K562 (cell line): Measurements from ENCODE around the gene PHLDA3. TPM values are rescaled to one million over a fixed set of nuclear protein-coding genes. Genes with fewer than 3 reads are reported as not detected.

Experiments
- ATAC-seq: fragments of 200-7000 bp; cut with Tn5 transposase; 3 replicates; pipeline ENCODE4 v1.9.1; 2020; ENCODE audit warnings: moderate library complexity
- BruUV-seq: library from RNA; stranded (reverse); fragments of 400-500 nt; replicated peaks from 2 replicates; lab custom pipeline; 2021; lab: Mats Ljungman, UMichigan
- CTCF ChIA-PET: fragments of 300-600 bp; formaldehyde crosslinking; extraction: SDS; loops from one replicate; lab custom pipeline; 2021; ENCODE audit warnings: low intra/inter-chr PET ratio; lab: Yijun Ruan, JAX
- POLR2A ChIA-PET: fragments of 300-600, 350-650 bp; sonication (Branson Sonifier 250); formaldehyde crosslinking; extraction: SDS; loops from one replicate; lab custom pipeline; 2021; ENCODE audit warnings: antibody characterized with exemption, inconsistent platforms; lab: Yijun Ruan, JAX
- DNase-seq, 4 experiments: peaks; one replicate each; pipeline versions ENCODE4 v3.0.0 to v3.0.0-alpha.2; 2011 to 2018; ENCODE audit warnings: low spot score in 3 of 4, mixed read lengths in 3 of 4; ENCODE audit errors: extremely low read depth in 1 of 4
- FAIRE-seq: peaks from 2 replicates; lab custom pipeline; 2011; peaks lifted over from hg19 to GRCh38; lab: Jason Lieb, UNC
- H2AFZ ChIP-seq: 2 replicates; pipeline ENCODE4 v1.6.0; 2011; ENCODE audit warnings: low read depth, low read length, control low read depth, inconsistent platforms
- H3K27ac ChIP-seq: fragments of 200-600 bp; 3 replicates; pipeline ENCODE4 v1.8.0; 2011; ENCODE audit warnings: low read depth, mild to moderate bottlenecking, control low read depth, inconsistent platforms, low read length, moderate library complexity, mixed read lengths; ENCODE audit errors: extremely low read depth
- H3K27me3 ChIP-seq, 2 experiments: fragments of 300-600 bp in 1 of 2; 2 replicates in 1 of 2; 3 replicates in 1 of 2; pipeline versions ENCODE4 v1.6.0 to v1.8.0; 2011; ENCODE audit warnings: inconsistent platforms in 2 of 2, low read length in 2 of 2, mild to moderate bottlenecking in 1 of 2, mixed read lengths in 1 of 2, moderate library complexity in 1 of 2; ENCODE audit not compliant: control insufficient read depth in 2 of 2, insufficient read depth in 2 of 2
- H3K36me3 ChIP-seq: fragments of 300-600 bp; 3 replicates; pipeline ENCODE4 v1.8.0; 2011; ENCODE audit warnings: mild to moderate bottlenecking, low read length, inconsistent platforms; ENCODE audit not compliant: control insufficient read depth, insufficient read depth
- H3K4me1 ChIP-seq, 2 experiments: fragments of 200-600 bp in 1 of 2; replicated peaks in 1 of 2; 2 replicates in 1 of 2; 3 replicates in 1 of 2; pipeline versions ENCODE4 v1.5.1 to v1.8.0; 2011; ENCODE audit warnings: inconsistent platforms in 2 of 2, low read length in 2 of 2, mild to moderate bottlenecking in 1 of 2, mixed read lengths in 1 of 2, moderate library complexity in 1 of 2; ENCODE audit not compliant: control insufficient read depth in 2 of 2, insufficient read depth in 2 of 2
- H3K4me2 ChIP-seq: 2 replicates; pipeline ENCODE4 v1.6.1; 2011; ENCODE audit warnings: low read length, control low read depth, inconsistent platforms, mixed read lengths; ENCODE audit not compliant: insufficient read depth
- H3K4me3 ChIP-seq: fragments of 200-600 bp; sonication (generic), shearing (Covaris generic); 2 replicates; pipeline ENCODE4 v1.5.1; 2016; ENCODE audit warnings: control low read depth, inconsistent platforms
- H3K79me2 ChIP-seq: fragments of 200-600 bp; 3 replicates; pipeline ENCODE4 v1.8.0; 2011; ENCODE audit warnings: low read length, inconsistent platforms; ENCODE audit not compliant: control insufficient read depth, insufficient read depth
- H3K9ac ChIP-seq, 2 experiments: 2 replicates each; pipeline versions ENCODE4 v1.6.0 to v1.6.1; 2011; ENCODE audit warnings: low read depth in 2 of 2, low read length in 2 of 2, control low read depth in 1 of 2, inconsistent platforms in 1 of 2, mild to moderate bottlenecking in 1 of 2, mixed read lengths in 1 of 2; ENCODE audit not compliant: insufficient read depth in 1 of 2
- H3K9me1 ChIP-seq: one replicate; pipeline ENCODE4 v1.6.0; 2011; ENCODE audit warnings: inconsistent platforms, mild to moderate bottlenecking, low read length, moderate library complexity; ENCODE audit not compliant: control insufficient read depth, insufficient read depth
- H3K9me3 ChIP-seq: replicated peaks from 2 replicates; pipeline ENCODE4 v1.5.1; 2011; ENCODE audit warnings: low read depth, low read length, inconsistent platforms; ENCODE audit not compliant: control insufficient read depth, insufficient read depth
- H4K20me1 ChIP-seq: replicated peaks from 2 replicates; pipeline ENCODE4 v1.6.1; 2011; ENCODE audit warnings: low read length, inconsistent platforms, mixed read lengths; ENCODE audit not compliant: control insufficient read depth, insufficient read depth
- CGGBP1 ChIP-seq: fragments of 250-450 bp; sonication (Bioruptor Pico); IDR thresholded peaks from 2 replicates; pipeline ENCODE4 v1.9.0; 2021; ENCODE audit warnings: mild to moderate bottlenecking
- CHD1 ChIP-seq: fragments of 200-600 bp; sonication (generic); IDR thresholded peaks from one replicate; pipeline ENCODE4 v1.6.1; 2012; ENCODE audit warnings: mild to moderate bottlenecking, moderate library complexity, low read length, inconsistent platforms
- EWSR1 ChIP-seq: fragments of 450-650 bp; IDR thresholded peaks from 2 replicates; pipeline ENCODE4 v1.6.1; 2018; ENCODE audit warnings: borderline replicate concordance, mild to moderate bottlenecking, low read depth, moderate library complexity; ENCODE audit not compliant: partially characterized antibody
- FOXA1 ChIP-seq: fragments of 450-650 bp; IDR thresholded peaks from 2 replicates; pipeline ENCODE4 v1.6.1; 2016; ENCODE audit warnings: mild to moderate bottlenecking, borderline replicate concordance
- FOXA3 ChIP-seq, 2 experiments: fragments of 450-650 bp in 1 of 2; sonication (generic) in 1 of 2; formaldehyde crosslinking; IDR thresholded peaks in 1 of 2; conservative IDR thresholded peaks in 1 of 2; 2 replicates each; pipeline versions ENCODE4 v1.4.0 to v1.8.0; 2020 to 2022; ENCODE audit warnings: mild to moderate bottlenecking in 2 of 2, missing genetic modification reagents in 1 of 2
- FOXJ3 ChIP-seq: sonication (generic); formaldehyde crosslinking; IDR thresholded peaks from 2 replicates; pipeline ENCODE4 v1.4.0; 2020; ENCODE audit warnings: mild to moderate bottlenecking, missing genetic modification reagents
- JUND ChIP-seq, 2 experiments: IDR thresholded peaks; 2 replicates in 1 of 2; 3 replicates in 1 of 2; pipeline ENCODE4 v1.6.1; 2011; ENCODE audit warnings: borderline replicate concordance in 2 of 2, low read depth in 2 of 2, low read length in 2 of 2, improper control_type of control experiment in 1 of 2, missing biosample characterization in 1 of 2, missing genetic modification characterization in 1 of 2, missing genetic modification reagents in 1 of 2
- KDM2B ChIP-seq: fragments of 250-450 bp; sonication (Bioruptor Pico); IDR thresholded peaks from 2 replicates; pipeline ENCODE4 v1.8.0; 2021; ENCODE audit warnings: mild to moderate bottlenecking, moderate library complexity
- MAFK ChIP-seq: IDR thresholded peaks from 2 replicates; pipeline ENCODE4 v1.6.1; 2011; ENCODE audit warnings: low read length, improper control_type of control experiment
- MEIS2 ChIP-seq: fragments of 450-650 bp; IDR thresholded peaks from 2 replicates; pipeline ENCODE4 v1.6.1; 2014; ENCODE audit warnings: mild to moderate bottlenecking; ENCODE audit not compliant: partially characterized antibody
- MTF1 ChIP-seq: fragments of 250-450 bp; sonication (Bioruptor Pico); IDR thresholded peaks from 2 replicates; pipeline ENCODE4 v1.9.0; 2021; ENCODE audit warnings: moderate library complexity, mild to moderate bottlenecking, inconsistent platforms, borderline replicate concordance
- PHB ChIP-seq: fragments of 250-450 bp; sonication (Bioruptor Pico); IDR thresholded peaks from 2 replicates; pipeline ENCODE4 v1.5.0; 2021
- PHF20 ChIP-seq: fragments of 450-650 bp; IDR thresholded peaks from 2 replicates; pipeline ENCODE4 v1.6.1; 2018; ENCODE audit not compliant: partially characterized antibody
- RBM39 ChIP-seq: fragments of 200-400 bp; formaldehyde crosslinking; optimal IDR thresholded peaks from 2 replicates; pipeline ENCODE3; 2018; ENCODE audit warnings: low read depth, low read length
- SIRT6 ChIP-seq: IDR thresholded peaks from one replicate; pipeline ENCODE4 v1.6.1; 2012; ENCODE audit warnings: low read depth, mild to moderate bottlenecking, control low read depth, inconsistent platforms, low read length, moderate library complexity
- ZBTB7A ChIP-seq: IDR thresholded peaks from 2 replicates; pipeline ENCODE4 v1.6.1; 2011; ENCODE audit warnings: low read depth, mild to moderate bottlenecking, low read length, moderate library complexity, borderline replicate concordance; ENCODE audit not compliant: control insufficient read depth
- ZNF165 ChIP-seq: fragments of 250-450 bp; sonication (Bioruptor Pico); IDR thresholded peaks from 2 replicates; pipeline ENCODE4 v1.4.0; 2020; ENCODE audit warnings: borderline replicate concordance
- ZNF444 ChIP-seq: fragments of 250-450 bp; sonication (Bioruptor Pico); IDR thresholded peaks from 2 replicates; pipeline ENCODE4 v1.4.0; 2020; ENCODE audit warnings: mild to moderate bottlenecking, moderate library complexity
- WGBS: fragments of 100-300 bp; shearing (Covaris generic); methylation state at CpG from one replicate; pipeline ENCODE4 v1.1.6; 2016; ENCODE audit warnings: low coverage, mixed read lengths; ENCODE audit not compliant: insufficient coverage; ENCODE audit errors: missing lambda C conversion rate; 5-methylcytosine and 5-hydroxymethylcytosine counted together
- in situ Hi-C: fragments of 300-500 bp; cut with MboI; formaldehyde crosslinking; loops from 4 replicates; pipeline ENCODE4 v1.15.0; 2018; ENCODE audit warnings: inconsistent platforms, mixed read lengths
- intact Hi-C: fragments of 100-400 bp; cut with micrococcal nuclease; formaldehyde crosslinking; loops from 2 replicates; pipeline ENCODE4 v1.14.2; 2022
- polyA plus RNA-seq, 8 experiments: library from polyadenylated mRNA; depleted of rRNA in 4 of 8; stranded (reverse) in 5 of 8; unstranded in 3 of 8; fragments of >200 nt; fragmentation: Nextera tagmentation in 2 of 8; fragmentation: Illumina TruSeq in 1 of 8; extraction: Ambion mirVana in 2 of 8; extraction: Trizol in 1 of 8; gene quantifications; 2 replicates each; pipeline versions ENCODE4 v1.2.1 to v1.2.3, GENCODE V29; 2011 to 2014; ENCODE audit warnings: inconsistent platforms in 1 of 8, missing spikeins in 1 of 8
- total RNA-seq, 7 experiments: library from RNA; depleted of rRNA in 6 of 7; stranded (reverse); fragments of >200 nt in 6 of 7; fragmentation: Illumina TruSeq in 2 of 7; extraction: Trizol in 2 of 7; gene quantifications; 2 replicates each; pipeline versions ENCODE4 v1.2.1 to v1.2.3, GENCODE V29; 2011 to 2021; ENCODE audit warnings: low replicate concordance in 1 of 7
- TF ChIP-seq, protein P1 (sequence below): fragments of 150-350 bp; conservative IDR thresholded peaks from 2 replicates; pipeline ENCODE4 v1.6.1; 2014; ENCODE audit warnings: low read length

The PHLDA3 gene
- total and polyA plus RNA-seq, 9 of the 15 experiments (the other 6 are each of a cell fraction or from before 2014, with no cell fraction given): 0.11 to 0.27 TPM; not detected in 7

DNA sequence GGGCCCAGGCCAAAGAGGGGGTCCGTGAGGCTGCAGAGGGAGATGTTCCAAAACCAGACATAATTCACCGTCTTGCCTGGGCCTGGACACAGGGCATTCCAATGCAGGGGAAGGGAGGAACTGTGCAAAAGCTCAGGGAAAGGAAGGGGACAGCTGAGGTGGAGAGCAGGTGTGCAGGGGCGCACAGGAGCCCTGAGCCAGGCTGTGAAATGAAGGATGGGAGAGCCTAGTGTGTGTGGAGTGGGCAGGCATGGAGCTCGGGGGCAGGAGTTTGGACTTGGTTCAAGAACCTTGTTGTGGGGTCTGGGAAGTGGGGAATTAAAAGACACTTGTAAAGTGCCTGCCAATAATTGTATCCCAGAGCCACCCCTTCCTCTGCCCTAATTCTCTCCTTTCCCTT is 49.7 kb downstream of the PHLDA3 start:
- peaks cover 8% of the 10 kb centered on the region; the same call in 1 of the 2 replicates for H4K20me1 ChIP-seq
- in situ Hi-C loops (no loop called here), intact Hi-C loops (no loop called here)
- H2AFZ ChIP-seq: no peak overlapping the region
- no peak overlapping the region for H3K27ac ChIP-seq
- no peaks in the 10 kb centered on the region for H3K9me3 ChIP-seq
- no peak for FAIRE-seq
- ChIA-PET CTCF (no interaction called here), POLR2A (interaction anchor here (0.8 kb wide), 1 partner anchor 8 kb away, joined by 4 read pairs; no protein-coding TSS in a partner anchor)
- no TSS peak for BruUV-seq
- 0% methylated on average over 4 of the region's 4 CpGs for WGBS
- no peak for ATAC-seq
- H3K79me2 ChIP-seq: no peaks in the 10 kb centered on the region
- TF ChIP-seq PHB (CRISPR knock-in tag): no peak
- TF ChIP-seq EWSR1: no peak
- no peak for TF ChIP-seq SIRT6
- no peak for TF ChIP-seq MEIS2
- TF ChIP-seq CGGBP1 (CRISPR knock-in tag): no peak
- TF ChIP-seq FOXJ3: no peak
- TF ChIP-seq, protein P1, sequence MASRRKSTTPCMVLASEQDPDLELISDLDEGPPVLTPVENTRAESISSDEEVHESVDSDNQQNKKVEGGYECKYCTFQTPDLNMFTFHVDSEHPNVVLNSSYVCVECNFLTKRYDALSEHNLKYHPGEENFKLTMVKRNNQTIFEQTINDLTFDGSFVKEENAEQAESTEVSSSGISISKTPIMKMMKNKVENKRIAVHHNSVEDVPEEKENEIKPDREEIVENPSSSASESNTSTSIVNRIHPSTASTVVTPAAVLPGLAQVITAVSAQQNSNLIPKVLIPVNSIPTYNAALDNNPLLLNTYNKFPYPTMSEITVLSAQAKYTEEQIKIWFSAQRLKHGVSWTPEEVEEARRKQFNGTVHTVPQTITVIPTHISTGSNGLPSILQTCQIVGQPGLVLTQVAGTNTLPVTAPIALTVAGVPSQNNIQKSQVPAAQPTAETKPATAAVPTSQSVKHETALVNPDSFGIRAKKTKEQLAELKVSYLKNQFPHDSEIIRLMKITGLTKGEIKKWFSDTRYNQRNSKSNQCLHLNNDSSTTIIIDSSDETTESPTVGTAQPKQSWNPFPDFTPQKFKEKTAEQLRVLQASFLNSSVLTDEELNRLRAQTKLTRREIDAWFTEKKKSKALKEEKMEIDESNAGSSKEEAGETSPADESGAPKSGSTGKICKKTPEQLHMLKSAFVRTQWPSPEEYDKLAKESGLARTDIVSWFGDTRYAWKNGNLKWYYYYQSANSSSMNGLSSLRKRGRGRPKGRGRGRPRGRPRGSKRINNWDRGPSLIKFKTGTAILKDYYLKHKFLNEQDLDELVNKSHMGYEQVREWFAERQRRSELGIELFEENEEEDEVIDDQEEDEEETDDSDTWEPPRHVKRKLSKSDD: no peak
- TF ChIP-seq CHD1: no peak
- TF ChIP-seq JUND (IDR thresholded peaks at IDR 0.05; ENCODE audit: borderline replicate concordance, low read depth, low read length): no peak
- no peak for TF ChIP-seq JUND (tag; IDR thresholded peaks at IDR 0.05; ENCODE audit: borderline replicate concordance, low read depth, low read length)
- no peak for TF ChIP-seq MAFK
- TF ChIP-seq MTF1: no peak
- no peak for TF ChIP-seq ZNF444
- TF ChIP-seq ZBTB7A: no peak
- TF ChIP-seq FOXA1: no peak
- no peak for TF ChIP-seq PHF20
- TF ChIP-seq RBM39: no peak
- no peak for TF ChIP-seq KDM2B
- no peak for TF ChIP-seq ZNF165 (CRISPR knock-in tag)
- no peak for TF ChIP-seq FOXA3 (CRISPR knock-in tag; conservative IDR thresholded peaks at IDR 0.05 in 1 of 2, IDR thresholded peaks at IDR 0.05 in 1 of 2)
- no peak for DNase-seq
- no peak overlapping the region for H3K4me3 ChIP-seq
- H3K36me3 ChIP-seq: no peaks in the 10 kb centered on the region
- peaks cover 12% of the 10 kb centered on the region for H3K9me1 ChIP-seq
- H3K4me2 ChIP-seq: no peak overlapping the region
- peaks cover 47 to 60% of the 10 kb centered on the region in 2 experiments; a peak in 4 of 5 replicates for H3K27me3 ChIP-seq
- no peaks in the 10 kb centered on the region for H3K4me1 ChIP-seq
- no peak overlapping the region for H3K9ac ChIP-seq
